HL-60 (cell line): Measurements from ENCODE around the gene ANKS1A.

Source experiments
- GABPA ChIP-seq: IDR thresholded peaks from 2 replicates; pipeline ENCODE4 v1.6.1; 2012; ENCODE audit warnings: low read depth
- POLR2AphosphoS5 ChIP-seq: IDR thresholded peaks from 2 replicates; pipeline ENCODE4 v1.6.1; 2012; ENCODE audit warnings: low read depth
- REST ChIP-seq: IDR thresholded peaks from 2 replicates; pipeline ENCODE4 v1.6.1; 2012; ENCODE audit warnings: low read depth; ENCODE audit not compliant: insufficient replicate concordance
- TF ChIP-seq, protein P1 (sequence below): IDR thresholded peaks from one replicate; pipeline ENCODE4 v1.5.1; 2011; ENCODE audit warnings: low read length, control low read depth, inconsistent platforms; ENCODE audit not compliant: insufficient read depth

- TF ChIP-seq, protein P1, sequence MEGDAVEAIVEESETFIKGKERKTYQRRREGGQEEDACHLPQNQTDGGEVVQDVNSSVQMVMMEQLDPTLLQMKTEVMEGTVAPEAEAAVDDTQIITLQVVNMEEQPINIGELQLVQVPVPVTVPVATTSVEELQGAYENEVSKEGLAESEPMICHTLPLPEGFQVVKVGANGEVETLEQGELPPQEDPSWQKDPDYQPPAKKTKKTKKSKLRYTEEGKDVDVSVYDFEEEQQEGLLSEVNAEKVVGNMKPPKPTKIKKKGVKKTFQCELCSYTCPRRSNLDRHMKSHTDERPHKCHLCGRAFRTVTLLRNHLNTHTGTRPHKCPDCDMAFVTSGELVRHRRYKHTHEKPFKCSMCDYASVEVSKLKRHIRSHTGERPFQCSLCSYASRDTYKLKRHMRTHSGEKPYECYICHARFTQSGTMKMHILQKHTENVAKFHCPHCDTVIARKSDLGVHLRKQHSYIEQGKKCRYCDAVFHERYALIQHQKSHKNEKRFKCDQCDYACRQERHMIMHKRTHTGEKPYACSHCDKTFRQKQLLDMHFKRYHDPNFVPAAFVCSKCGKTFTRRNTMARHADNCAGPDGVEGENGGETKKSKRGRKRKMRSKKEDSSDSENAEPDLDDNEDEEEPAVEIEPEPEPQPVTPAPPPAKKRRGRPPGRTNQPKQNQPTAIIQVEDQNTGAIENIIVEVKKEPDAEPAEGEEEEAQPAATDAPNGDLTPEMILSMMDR: no peak
- no peak for TF ChIP-seq REST
- no peak for TF ChIP-seq GABPA
- no peak for TF ChIP-seq POLR2AphosphoS5
These were observed 80.7 kb downstream of the ANKS1A start for GRCh38 chr6:34969662-34970265.
